Mesenchymal stem cell (in vitro differentiated cells and primary cell): ENCODE measurements around the gene TNNT2.

ENCODE experiments used
- DNase-seq: peaks from one replicate; pipeline ENCODE4 v3.0.0-alpha.2; 2013
- H2AFZ ChIP-seq: one replicate; pipeline ENCODE4 v1.6.1; 2013; ENCODE audit warnings: low read depth, mild to moderate bottlenecking, control low read depth, inconsistent platforms, low read length, moderate library complexity
- H2AK5ac ChIP-seq: 2 replicates; pipeline ENCODE4 v1.6.1; 2013; ENCODE audit warnings: low read length, moderate library complexity, mild to moderate bottlenecking, inconsistent platforms; ENCODE audit not compliant: severe bottlenecking
- H2BK120ac ChIP-seq: one replicate; pipeline ENCODE4 v1.6.1; 2013; ENCODE audit warnings: low read depth, mild to moderate bottlenecking, inconsistent platforms, low read length, moderate library complexity
- H2BK12ac ChIP-seq, 2 experiments: one replicate each; pipeline ENCODE4 v1.6.1; 2013; ENCODE audit warnings: inconsistent platforms in 2 of 2, low read length in 2 of 2, mild to moderate bottlenecking in 2 of 2, moderate library complexity in 2 of 2, control low read depth in 1 of 2
- H2BK15ac ChIP-seq: one replicate; pipeline ENCODE4 v1.6.1; 2013; ENCODE audit warnings: mild to moderate bottlenecking, low read depth, inconsistent platforms; ENCODE audit not compliant: poor library complexity, severe bottlenecking
- H2BK5ac ChIP-seq: 2 replicates; pipeline ENCODE4 v1.6.1; 2013; ENCODE audit warnings: low read depth, mild to moderate bottlenecking, low read length, control low read depth, inconsistent platforms; ENCODE audit not compliant: poor library complexity, severe bottlenecking
- H3K14ac ChIP-seq, 2 experiments: one replicate each; pipeline ENCODE4 v1.6.1; 2013; ENCODE audit warnings: inconsistent platforms in 2 of 2, low read length in 2 of 2, control low read depth in 1 of 2, mild to moderate bottlenecking in 1 of 2, moderate library complexity in 1 of 2
- H3K18ac ChIP-seq, 2 experiments: one replicate each; pipeline ENCODE4 v1.6.1; 2013; ENCODE audit warnings: inconsistent platforms in 2 of 2, low read length in 2 of 2, control low read depth in 1 of 2, low read depth in 1 of 2, mild to moderate bottlenecking in 1 of 2
- H3K23ac ChIP-seq, 2 experiments: one replicate each; pipeline ENCODE4 v1.6.1; 2013; ENCODE audit warnings: inconsistent platforms in 2 of 2, low read length in 2 of 2, mild to moderate bottlenecking in 2 of 2, moderate library complexity in 2 of 2, control low read depth in 1 of 2
- H3K27ac ChIP-seq: 2 replicates; pipeline ENCODE4 v1.5.1; 2013; ENCODE audit warnings: mild to moderate bottlenecking, moderate library complexity, low read length, control low read depth, inconsistent platforms; ENCODE audit not compliant: poor library complexity, severe bottlenecking
- H3K27me3 ChIP-seq, 2 experiments: 2 replicates each; pipeline versions ENCODE4 v1.6.1 to v1.7.0; 2013; ENCODE audit warnings: low read length in 2 of 2, mild to moderate bottlenecking in 2 of 2, moderate library complexity in 2 of 2, control low read depth in 1 of 2, inconsistent platforms in 1 of 2; ENCODE audit not compliant: control insufficient read depth in 1 of 2, insufficient read depth in 1 of 2
- H3K36me3 ChIP-seq, 2 experiments: 2 replicates each; pipeline versions ENCODE4 v1.6.1 to v1.7.0; 2013; ENCODE audit warnings: low read length in 2 of 2, control low read depth in 1 of 2, inconsistent platforms in 1 of 2, low read depth in 1 of 2, mild to moderate bottlenecking in 1 of 2; ENCODE audit not compliant: insufficient read depth in 2 of 2, control insufficient read depth in 1 of 2
- H3K4ac ChIP-seq, 2 experiments: one replicate each; pipeline ENCODE4 v1.6.1; 2013; ENCODE audit warnings: inconsistent platforms in 2 of 2, low read length in 2 of 2, mild to moderate bottlenecking in 2 of 2, moderate library complexity in 2 of 2, control low read depth in 1 of 2, low read depth in 1 of 2
- H3K4me1 ChIP-seq: 2 replicates; pipeline ENCODE4 v1.6.1; 2013; ENCODE audit warnings: low read depth, low read length, control low read depth; ENCODE audit not compliant: control insufficient read depth, insufficient read depth
- H3K4me2 ChIP-seq: 2 replicates; pipeline ENCODE4 v1.6.1; 2013; ENCODE audit warnings: low read length, mild to moderate bottlenecking, inconsistent platforms; ENCODE audit not compliant: poor library complexity, severe bottlenecking
- H3K4me3 ChIP-seq, 2 experiments: 2 replicates each; pipeline versions ENCODE4 v1.5.1 to v1.7.0; 2013; ENCODE audit warnings: low read length in 2 of 2, mild to moderate bottlenecking in 2 of 2, control low read depth in 1 of 2, low read depth in 1 of 2; ENCODE audit not compliant: insufficient read depth in 1 of 2
- H3K79me1 ChIP-seq: replicated peaks from 2 replicates; pipeline ENCODE4 v1.6.1; 2013; ENCODE audit warnings: mild to moderate bottlenecking, control low read depth, low read length, inconsistent platforms; ENCODE audit not compliant: poor library complexity, severe bottlenecking
- H3K9ac ChIP-seq: 2 replicates; pipeline ENCODE4 v1.7.0; 2013; ENCODE audit warnings: mild to moderate bottlenecking, low read length, moderate library complexity
- H3K9me3 ChIP-seq: 2 replicates; pipeline ENCODE4 v1.7.0; 2013; ENCODE audit warnings: mild to moderate bottlenecking, low read length; ENCODE audit not compliant: control insufficient read depth
- H4K8ac ChIP-seq: one replicate; pipeline ENCODE4 v1.6.1; 2013; ENCODE audit warnings: inconsistent platforms, mild to moderate bottlenecking, low read length, moderate library complexity
- H4K91ac ChIP-seq: one replicate; pipeline ENCODE4 v1.6.1; 2013; ENCODE audit warnings: mild to moderate bottlenecking, low read length, inconsistent platforms
- WGBS: methylation state at CpG from one replicate; pipeline ENCODE4 v1.1.7; 2013; ENCODE audit warnings: mixed read lengths; 5-methylcytosine and 5-hydroxymethylcytosine counted together

TNNT2 gene

DNA sequence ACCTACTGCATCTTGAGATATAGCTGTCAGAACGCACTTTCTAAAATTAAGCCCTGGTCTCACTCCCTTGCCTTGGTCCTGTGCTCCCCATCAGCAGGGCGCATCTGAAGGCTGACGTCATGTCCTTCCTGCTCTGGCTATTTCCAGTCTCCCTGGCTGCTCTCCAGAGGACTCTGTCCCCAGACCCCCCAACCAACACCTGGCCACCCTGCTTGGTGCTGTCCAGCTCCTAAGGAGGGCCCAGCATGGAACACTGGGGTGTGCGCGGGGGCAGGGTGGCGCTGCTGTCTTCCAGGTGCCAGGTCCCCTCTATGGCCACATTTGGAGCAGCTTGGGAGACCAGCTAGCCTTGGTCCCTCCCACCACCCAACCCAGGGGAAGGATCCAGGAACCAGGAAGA lies 8.3 kb downstream of the TNNT2 start:
- Histone ChIP-seq H3K14ac (no peak overlapping the region), H4K91ac (no peak overlapping the region), H4K8ac (no peak overlapping the region), H3K27me3 (peaks cover 5 to 88% of the 10 kb centered on the region in 2 experiments), H3K9ac (no peak overlapping the region), H3K9me3 (no peaks in the 10 kb centered on the region), H3K18ac (no peak overlapping the region), H3K23ac (no peak overlapping the region), H3K4ac (no peak overlapping the region), H3K4me2 (no peak overlapping the region), H3K36me3 (peaks cover 0 to 54% of the 10 kb centered on the region in 2 experiments), H3K4me1 (peaks cover 10% of the 10 kb centered on the region), H2BK120ac (no peak overlapping the region), H3K79me1 (no peaks in the 10 kb centered on the region), H2BK12ac (no peak overlapping the region), H3K4me3 (no peak overlapping the region), H3K27ac (no peak overlapping the region), H2AK5ac (no peak overlapping the region), H2BK15ac (no peak overlapping the region), H2BK5ac (no peak overlapping the region), H2AFZ (no peak overlapping the region)
- no peak for DNase-seq
- WGBS = 85% methylated on average over 6 of the region's 6 CpGs

DNA sequence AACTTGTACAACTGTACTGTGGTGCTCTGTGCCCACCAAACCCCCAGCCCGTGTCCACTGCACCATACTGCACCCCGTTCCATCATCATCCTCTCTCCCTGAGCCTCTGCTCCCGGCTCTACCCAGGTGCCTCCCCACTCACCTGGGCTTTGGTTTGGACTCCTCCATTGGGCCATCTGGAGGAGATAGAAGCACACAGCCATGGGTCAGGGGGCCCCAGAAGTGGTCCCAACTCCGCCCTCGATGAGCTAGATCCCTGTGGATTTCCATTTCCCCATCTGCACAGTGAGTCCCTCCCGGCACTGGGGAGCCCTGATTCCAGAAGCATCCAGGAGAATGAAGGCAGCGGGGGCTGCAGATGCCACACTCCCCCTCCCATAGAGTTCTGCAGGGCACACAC lies 10.8 kb downstream of the TNNT2 start:
- DNase-seq = no peak
- peaks cover 6% of the 10 kb centered on the region for H3K4me1 ChIP-seq
- no peak overlapping the region for H3K18ac ChIP-seq
- no peak overlapping the region for H2BK12ac ChIP-seq
- WGBS = 69% methylated on average over 7 of the region's 7 CpGs
- H4K91ac ChIP-seq = no peak overlapping the region
- H2BK120ac ChIP-seq = no peak overlapping the region
- no peak overlapping the region for H3K4ac ChIP-seq
- H2AFZ ChIP-seq = no peak overlapping the region
- H3K4me2 ChIP-seq = no peak overlapping the region
- H3K4me3 ChIP-seq = no peak overlapping the region
- H3K36me3 ChIP-seq = peaks cover 0 to 50% of the 10 kb centered on the region in 2 experiments
- H2BK15ac ChIP-seq = no peak overlapping the region
- H3K79me1 ChIP-seq = no peaks in the 10 kb centered on the region
- peaks cover 5 to 85% of the 10 kb centered on the region in 2 experiments for H3K27me3 ChIP-seq
- no peak overlapping the region for H4K8ac ChIP-seq
- H2AK5ac ChIP-seq = no peak overlapping the region
- H3K9me3 ChIP-seq = no peaks in the 10 kb centered on the region
- H3K14ac ChIP-seq = no peak overlapping the region
- no peak overlapping the region for H2BK5ac ChIP-seq
- no peak overlapping the region for H3K23ac ChIP-seq
- no peak overlapping the region for H3K27ac ChIP-seq
- H3K9ac ChIP-seq = no peak overlapping the region

DNA sequence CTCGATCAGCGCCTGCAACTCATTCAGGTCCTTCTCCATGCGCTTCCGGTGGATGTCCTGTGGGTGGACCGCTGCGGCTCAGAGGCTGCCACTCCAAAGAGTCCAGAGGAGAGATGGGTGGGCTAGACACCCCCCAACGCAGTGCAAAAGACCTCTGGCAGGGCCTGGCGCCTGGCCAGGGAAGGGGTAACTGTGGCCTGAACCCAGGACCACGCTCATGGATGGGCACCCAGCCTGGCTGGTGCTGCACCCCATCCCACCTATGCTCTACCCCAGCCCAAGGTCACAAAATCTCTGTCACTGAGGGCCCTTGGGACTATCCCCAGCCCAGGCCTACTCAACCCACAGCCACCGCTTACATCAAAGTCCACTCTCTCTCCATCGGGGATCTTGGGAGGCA lies 12.2 kb downstream of the TNNT2 start:
- no peak for DNase-seq
- H3K36me3 ChIP-seq = peaks cover 0 to 62% of the 10 kb centered on the region in 2 experiments

DNA sequence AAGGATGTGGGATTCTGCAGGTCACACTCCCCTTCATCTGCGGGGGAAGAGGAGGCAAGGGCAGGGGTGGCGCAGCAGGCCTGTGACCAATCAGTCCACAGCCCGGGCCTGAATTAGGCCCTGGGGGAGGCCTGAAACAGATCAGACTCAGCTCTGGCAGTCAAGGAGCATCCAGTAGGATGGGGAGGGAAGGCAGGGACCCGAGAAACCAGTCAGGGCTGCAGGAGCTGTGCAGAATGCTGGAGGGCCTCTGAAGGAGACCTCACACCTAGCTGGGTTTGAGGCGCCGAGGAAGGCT lies 12.7 kb downstream of the TNNT2 start:
- H3K9me3 ChIP-seq = no peaks in the 10 kb centered on the region
- H2BK15ac ChIP-seq = no peak overlapping the region
- no peak overlapping the region for H3K9ac ChIP-seq
- H3K14ac ChIP-seq = no peak overlapping the region
- WGBS = 86% methylated on average over 6 of the region's 6 CpGs
- no peak overlapping the region for H3K4me2 ChIP-seq
- no peak overlapping the region for H2AK5ac ChIP-seq
- H3K36me3 ChIP-seq = peaks cover 0 to 57% of the 10 kb centered on the region in 2 experiments
- no peak for DNase-seq
- no peaks in the 10 kb centered on the region for H3K79me1 ChIP-seq
- no peak overlapping the region for H4K91ac ChIP-seq
- H3K23ac ChIP-seq = no peak overlapping the region
- H3K27me3 ChIP-seq = peaks cover 5 to 77% of the 10 kb centered on the region in 2 experiments
- H3K18ac ChIP-seq = no peak overlapping the region
- H2BK120ac ChIP-seq = no peak overlapping the region
- no peak overlapping the region for H3K4ac ChIP-seq
- H3K27ac ChIP-seq = no peak overlapping the region
- no peak overlapping the region for H2AFZ ChIP-seq
- no peak overlapping the region for H2BK5ac ChIP-seq
- H2BK12ac ChIP-seq = no peak overlapping the region
- H3K4me1 ChIP-seq = peaks cover 7% of the 10 kb centered on the region
- H4K8ac ChIP-seq = no peak overlapping the region
- no peak overlapping the region for H3K4me3 ChIP-seq

More for the DNA sequence above, 12.2 kb downstream of the TNNT2 start:
- Histone ChIP-seq H3K9ac (no peak overlapping the region), H2AFZ (no peak overlapping the region), H3K27ac (no peak overlapping the region), H3K18ac (no peak overlapping the region), H3K14ac (no peak overlapping the region), H3K27me3 (peaks cover 5 to 77% of the 10 kb centered on the region in 2 experiments), H2BK120ac (no peak overlapping the region), H3K4me3 (no peak overlapping the region), H3K23ac (no peak overlapping the region), H2BK12ac (no peak overlapping the region), H3K4ac (no peak overlapping the region), H4K8ac (no peak overlapping the region), H2BK5ac (no peak overlapping the region), H4K91ac (no peak overlapping the region), H3K4me1 (peaks cover 7% of the 10 kb centered on the region), H2BK15ac (no peak overlapping the region), H3K9me3 (no peaks in the 10 kb centered on the region), H2AK5ac (no peak overlapping the region), H3K4me2 (no peak overlapping the region), H3K79me1 (no peaks in the 10 kb centered on the region)
- 85% methylated on average over 11 of the region's 11 CpGs for WGBS
